Gastroesophageal sphincter (tissue), 3 donors: ENCODE results near the gene KRT14.
"Not testable (repeated sequence)": the region's sequence is repeated elsewhere in the genome, so short reads cannot be mapped to it uniquely, and the experiment has no call there.

ENCODE experiments used
- CTCF ChIP-seq, 4 experiments: fragments of 200-600 bp in 2 of 4; fragments of 450-650 bp in 2 of 4; sonication (generic) in 1 of 4; IDR thresholded peaks; one replicate each; pipeline ENCODE4 v1.5.1; 2017 to 2019; ENCODE audit warnings: antibody characterized with exemption in 4 of 4, mild to moderate bottlenecking in 2 of 4, moderate library complexity in 2 of 4
- EP300 ChIP-seq: sonication (generic); formaldehyde crosslinking; IDR thresholded peaks from one replicate; pipeline ENCODE4 v1.6.1; 2017; ENCODE audit warnings: antibody characterized with exemption, mild to moderate bottlenecking
- POLR2A ChIP-seq, 2 donors: fragments of 450-650 bp; IDR thresholded peaks; one replicate each; pipeline ENCODE4 v1.6.1; 2017; ENCODE audit warnings: antibody characterized with exemption in 2 of 2, mild to moderate bottlenecking in 2 of 2, moderate library complexity in 1 of 2

- not testable (repeated sequence) for TF ChIP-seq CTCF (IDR thresholded peaks at IDR 0.05); EP300; POLR2A (IDR thresholded peaks at IDR 0.05)
Measured at GRCh38 chr17:41616486-41616885, 29.8 kb upstream of the KRT14 start.
